Thyroid gland (tissue), 4 donors: ENCODE measurements around the gene FOXP1. TPM values are rescaled to one million over a fixed set of nuclear protein-coding genes. Genes with fewer than 3 reads are reported as not detected.

Experiments used
- DNase-seq, 2 donors: peaks; one replicate each; pipeline ENCODE4 v3.0.0-alpha.2; 2019
- H3K27ac ChIP-seq, 3 donors: fragments of 200-600 bp; sonication (generic); 1 replicate in 2 of 3; 2 replicates in 1 of 3; pipeline ENCODE4 v1.5.1; 2016 to 2019; ENCODE audit warnings: mild to moderate bottlenecking in 1 of 3, moderate library complexity in 1 of 3
- H3K27me3 ChIP-seq: fragments of 200-600 bp; sonication (generic); one replicate; pipeline ENCODE4 v1.5.1; 2019
- H3K36me3 ChIP-seq, 2 donors: fragments of 200-600 bp; sonication (generic); one replicate each; pipeline ENCODE4 v1.5.1; 2016 to 2019
- H3K4me1 ChIP-seq, 2 donors: fragments of 200-600 bp; sonication (generic); one replicate each; pipeline ENCODE4 v1.5.1; 2017 to 2019
- H3K4me3 ChIP-seq, 3 donors: fragments of 200-600 bp; sonication (generic); replicated peaks in 1 of 3; 1 replicate in 2 of 3; 2 replicates in 1 of 3; pipeline ENCODE4 v1.5.1; 2016; ENCODE audit warnings: mild to moderate bottlenecking in 1 of 3
- H3K9me3 ChIP-seq: fragments of 200-600 bp; sonication (generic); one replicate; pipeline ENCODE4 v1.5.1; 2017
- POLR2A ChIP-seq, 2 donors: fragments of 450-650 bp; IDR thresholded peaks; one replicate each; pipeline ENCODE4 v1.6.1; 2017; ENCODE audit warnings: antibody characterized with exemption in 2 of 2, mild to moderate bottlenecking in 2 of 2, moderate library complexity in 1 of 2
- WGBS, 2 donors: methylation state at CpG; one replicate each; pipeline ENCODE4 v1.1.5; 2017; 5-methylcytosine and 5-hydroxymethylcytosine counted together
- intact Hi-C: fragments of 100-400 bp; cut with DNase I; formaldehyde crosslinking; loops from one replicate; pipeline ENCODE4 v1.15.1; 2023
- total RNA-seq, 4 donors: library from RNA; depleted of rRNA; stranded (reverse); fragments of >200 nt; gene quantifications; one replicate each; pipeline ENCODE4 v1.2.3, GENCODE V29; 2016
- TF ChIP-seq, protein P1 (sequence below), 6 experiments: fragments of 200-600 bp in 3 of 6; fragments of 450-650 bp in 3 of 6; sonication (generic) in 3 of 6; IDR thresholded peaks; one replicate each; pipeline ENCODE4 v1.5.1; 2016 to 2019; ENCODE audit warnings: antibody characterized with exemption in 6 of 6, mild to moderate bottlenecking in 2 of 6, inconsistent platforms in 1 of 6, moderate library complexity in 1 of 6

The FOXP1 gene
- total RNA-seq, 4 donors from 2014 or later, result 111 to 187 (median 141) TPM

GRCh38 chr3:71061037-71061436 is 522.5 kb downstream of the FOXP1 start:
- DNase-seq, result no peak
- Histone ChIP-seq H3K27ac (peak overlapping the region; percentile 10 to 95 (median 34)), H3K36me3 (no peaks in the 10 kb centered on the region), H3K9me3 (no peaks in the 10 kb centered on the region), H3K27me3 (no peaks in the 10 kb centered on the region), H3K4me1 (peaks cover 54 to 64% of the 10 kb centered on the region in 2 donors), H3K4me3 (no peak overlapping the region)
- intact Hi-C loops, result no loop called here
- TF ChIP-seq, protein P1, sequence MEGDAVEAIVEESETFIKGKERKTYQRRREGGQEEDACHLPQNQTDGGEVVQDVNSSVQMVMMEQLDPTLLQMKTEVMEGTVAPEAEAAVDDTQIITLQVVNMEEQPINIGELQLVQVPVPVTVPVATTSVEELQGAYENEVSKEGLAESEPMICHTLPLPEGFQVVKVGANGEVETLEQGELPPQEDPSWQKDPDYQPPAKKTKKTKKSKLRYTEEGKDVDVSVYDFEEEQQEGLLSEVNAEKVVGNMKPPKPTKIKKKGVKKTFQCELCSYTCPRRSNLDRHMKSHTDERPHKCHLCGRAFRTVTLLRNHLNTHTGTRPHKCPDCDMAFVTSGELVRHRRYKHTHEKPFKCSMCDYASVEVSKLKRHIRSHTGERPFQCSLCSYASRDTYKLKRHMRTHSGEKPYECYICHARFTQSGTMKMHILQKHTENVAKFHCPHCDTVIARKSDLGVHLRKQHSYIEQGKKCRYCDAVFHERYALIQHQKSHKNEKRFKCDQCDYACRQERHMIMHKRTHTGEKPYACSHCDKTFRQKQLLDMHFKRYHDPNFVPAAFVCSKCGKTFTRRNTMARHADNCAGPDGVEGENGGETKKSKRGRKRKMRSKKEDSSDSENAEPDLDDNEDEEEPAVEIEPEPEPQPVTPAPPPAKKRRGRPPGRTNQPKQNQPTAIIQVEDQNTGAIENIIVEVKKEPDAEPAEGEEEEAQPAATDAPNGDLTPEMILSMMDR (IDR thresholded peaks at IDR 0.05), result no peak
- no peak for TF ChIP-seq POLR2A (IDR thresholded peaks at IDR 0.05)
- 81 to 83% methylated on average over 4 of the region's 4 CpGs for WGBS, 2 donors

DNA sequence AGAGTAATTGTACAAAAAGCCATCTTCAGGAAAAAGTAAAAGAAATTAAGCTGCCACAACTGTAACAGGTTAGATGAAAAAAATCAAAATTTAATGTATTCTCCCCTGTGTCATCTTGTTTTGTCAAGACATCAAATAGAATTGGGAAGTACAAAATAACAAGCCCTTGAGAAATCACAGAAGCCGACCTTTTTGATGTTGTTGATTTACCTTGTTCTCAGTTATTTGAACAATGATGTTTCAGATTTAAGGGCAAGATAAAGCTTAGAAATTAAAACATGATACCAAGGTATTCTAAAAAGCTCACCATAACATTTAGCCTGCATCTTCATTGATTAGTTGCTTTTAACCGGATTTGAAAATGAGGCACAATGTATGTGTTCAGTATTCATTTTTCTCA is 523.0 kb downstream of the FOXP1 start:
- H3K36me3 ChIP-seq, result no peaks in the 10 kb centered on the region
- H3K4me1 ChIP-seq, result peaks cover 53 to 59% of the 10 kb centered on the region in 2 donors
- TF ChIP-seq, protein P1 (IDR thresholded peaks at IDR 0.05), result no peak
- no peak for TF ChIP-seq POLR2A (IDR thresholded peaks at IDR 0.05)
- no peaks in the 10 kb centered on the region for H3K9me3 ChIP-seq
- no peaks in the 10 kb centered on the region for H3K27me3 ChIP-seq
- 52 to 57% methylated on average over 2 of the region's 2 CpGs for WGBS, 2 donors
- intact Hi-C loops, result no loop called here
- no peak overlapping the region for H3K4me3 ChIP-seq
- H3K27ac ChIP-seq, result peak overlapping the region in 2 of 3 donors; percentile 34 to 95
- no peak for DNase-seq

DNA sequence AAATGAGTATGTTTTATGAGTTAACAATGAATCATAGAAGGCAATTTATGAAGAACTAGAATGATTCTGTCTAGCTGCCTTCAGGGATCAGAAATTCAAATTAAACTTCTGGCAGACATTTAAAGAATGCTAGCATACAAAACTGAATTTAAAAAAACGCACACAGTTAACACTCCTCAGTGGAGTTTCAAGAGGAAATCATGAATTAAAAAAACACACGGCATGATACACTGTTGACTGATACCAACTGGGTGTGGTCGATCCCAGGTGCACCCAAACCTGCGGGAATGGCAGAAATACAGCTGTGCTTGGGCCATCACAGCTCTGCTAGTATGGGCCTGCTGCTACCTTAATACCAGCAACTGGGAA is 526.0 kb downstream of the FOXP1 start:
- no peak overlapping the region for H3K4me3 ChIP-seq
- peaks cover 46 to 53% of the 10 kb centered on the region in 2 donors for H3K4me1 ChIP-seq
- no peak for DNase-seq
- H3K36me3 ChIP-seq, result no peaks in the 10 kb centered on the region
- 21 to 46% methylated on average over 4 of the region's 4 CpGs for WGBS, 2 donors
- no peaks in the 10 kb centered on the region for H3K9me3 ChIP-seq
- intact Hi-C loops, result no loop called here
- H3K27me3 ChIP-seq, result no peaks in the 10 kb centered on the region
- TF ChIP-seq POLR2A (IDR thresholded peaks at IDR 0.05), result no peak
- TF ChIP-seq, protein P1 (IDR thresholded peaks at IDR 0.05), result no peak
- H3K27ac ChIP-seq, result peak overlapping the region; percentile 15 to 95 (median 33)

DNA sequence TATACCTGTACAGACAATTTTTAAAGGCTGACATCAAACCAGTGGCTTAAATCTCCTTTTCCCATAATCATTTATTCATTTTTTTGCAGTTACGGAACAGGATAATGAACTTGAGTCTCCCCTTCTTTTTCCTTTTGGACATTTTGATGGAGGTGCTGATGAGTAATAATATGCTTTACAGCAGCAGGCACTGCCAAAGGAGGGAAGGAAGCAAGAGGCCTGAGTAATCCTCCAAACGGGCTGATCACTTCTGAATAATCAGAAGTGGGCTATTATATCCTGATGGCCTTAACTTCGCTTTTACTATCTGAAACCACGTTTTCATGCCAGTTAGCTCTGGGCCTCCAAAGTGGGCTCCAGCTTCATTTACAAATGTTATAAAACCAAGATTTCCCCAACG is 527.2 kb downstream of the FOXP1 start:
- no peak for DNase-seq
- Histone ChIP-seq H3K4me3 (no peak overlapping the region), H3K36me3 (peaks cover 0 to 5% of the 10 kb centered on the region in 2 donors), H3K9me3 (no peaks in the 10 kb centered on the region), H3K4me1 (peaks cover 38 to 55% of the 10 kb centered on the region in 2 donors), H3K27ac (peak overlapping the region in 2 of 3 donors; percentile 34 to 62), H3K27me3 (no peaks in the 10 kb centered on the region)
- TF ChIP-seq, protein P1 (IDR thresholded peaks at IDR 0.05), result no peak
- no peak for TF ChIP-seq POLR2A (IDR thresholded peaks at IDR 0.05)
- 75 to 79% methylated on average over 5 of the region's 5 CpGs for WGBS, 2 donors
- intact Hi-C loops, result no loop called here

GRCh38 chr3:71055257-71056001 is 528.1 kb downstream of the FOXP1 start:
- TF ChIP-seq, protein P1 (IDR thresholded peaks at IDR 0.05), result no peak
- no peak for TF ChIP-seq POLR2A (IDR thresholded peaks at IDR 0.05)
- H3K4me1 ChIP-seq, result peaks cover 31 to 54% of the 10 kb centered on the region in 2 donors
- 74 to 77% methylated on average over 11 of the region's 11 CpGs for WGBS, 2 donors
- intact Hi-C loops, result no loop called here
- no peak for DNase-seq
- H3K27ac ChIP-seq, result peak overlapping the region in 2 of 3 donors; percentile 34 to 62
- no peak overlapping the region for H3K4me3 ChIP-seq
- no peaks in the 10 kb centered on the region for H3K9me3 ChIP-seq
- H3K27me3 ChIP-seq, result no peaks in the 10 kb centered on the region
- peaks cover 0 to 7% of the 10 kb centered on the region in 2 donors for H3K36me3 ChIP-seq
